NK-92 (cell line): ENCODE measurements around the gene SF3B4.
"Not testable (repeated sequence)": the region's sequence is repeated elsewhere in the genome, so short reads cannot be mapped to it uniquely, and the experiment has no call there.

Source experiments
- DNase-seq: peaks from one replicate; lab custom pipeline; 2025; ENCODE audit not compliant: unreplicated experiment; lab: John Stamatoyannopoulos, UW

The SF3B4 gene

DNA sequence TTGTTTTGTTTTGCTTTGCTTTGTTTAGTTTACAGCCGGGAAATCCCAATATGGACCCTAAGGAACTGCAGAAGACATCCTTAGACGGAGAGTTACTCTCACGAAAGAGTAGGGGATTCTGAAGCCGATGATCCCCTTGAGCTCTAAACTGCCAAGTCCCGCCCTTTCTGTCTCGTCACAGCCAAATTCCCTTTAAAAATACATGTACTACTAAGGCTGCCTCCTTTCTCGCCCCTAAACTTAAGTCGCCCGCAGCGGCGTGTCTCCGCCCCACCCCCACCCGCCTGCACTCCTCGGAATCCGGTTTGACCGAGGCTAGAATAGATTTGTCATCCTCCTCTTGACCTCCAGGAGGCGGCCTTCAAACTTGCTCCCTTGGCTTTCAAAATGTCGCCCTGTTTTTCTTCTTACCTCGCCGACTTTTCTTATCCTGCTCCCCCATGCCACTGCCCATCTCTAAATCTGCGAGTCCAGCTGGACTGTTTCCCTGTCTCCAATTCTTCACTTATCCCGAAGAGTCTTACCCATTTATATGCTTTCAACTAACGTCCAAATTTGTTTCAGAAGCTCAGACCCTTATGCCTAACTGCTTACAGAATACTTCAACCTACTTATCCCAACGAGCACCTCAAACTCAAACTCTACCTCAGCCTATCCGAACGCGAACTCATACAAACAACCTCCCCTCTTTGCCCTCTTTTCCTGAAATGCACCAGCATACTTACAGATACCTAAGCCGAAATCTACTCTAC lies 39.2 kb downstream of the SF3B4 start:
- DNase-seq = no peak

DNA sequence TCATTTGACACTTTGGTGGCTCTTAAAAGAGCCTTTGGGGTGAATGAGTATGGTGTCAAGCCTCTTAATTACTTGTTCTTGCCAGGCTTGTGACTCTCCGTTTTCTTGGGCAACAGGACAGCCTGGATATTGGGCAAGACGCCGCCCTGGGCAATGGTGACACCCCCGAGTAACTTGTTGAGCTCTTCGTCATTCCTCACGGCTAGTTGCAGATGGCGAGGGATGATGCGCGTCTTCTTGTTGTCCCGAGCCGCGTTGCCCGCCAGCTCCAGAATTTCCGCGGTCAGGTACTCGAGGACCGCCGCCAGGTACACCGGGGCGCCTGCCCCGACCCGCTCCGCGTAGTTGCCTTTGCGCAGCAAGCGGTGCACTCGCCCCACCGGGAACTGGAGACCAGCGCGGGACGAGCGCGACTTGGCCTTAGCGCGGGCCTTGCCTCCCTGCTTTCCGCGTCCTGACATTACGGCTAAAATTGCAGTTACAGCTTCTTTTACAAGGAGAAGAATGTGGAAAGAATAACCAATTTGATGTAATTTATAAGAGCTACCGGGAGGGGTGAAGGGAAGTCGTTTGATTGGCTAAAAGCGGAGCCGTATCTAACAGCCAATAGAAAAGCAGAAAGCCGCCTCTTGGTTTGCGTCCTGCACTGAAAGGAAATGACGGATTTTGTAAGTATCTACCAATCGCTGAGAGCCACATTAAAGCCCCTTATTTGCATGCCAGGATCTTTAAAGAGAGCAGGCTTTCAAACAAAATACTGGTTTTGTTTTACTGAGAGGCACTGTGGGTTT lies 40.0 kb downstream of the SF3B4 start:
- DNase-seq = no peak

DNA sequence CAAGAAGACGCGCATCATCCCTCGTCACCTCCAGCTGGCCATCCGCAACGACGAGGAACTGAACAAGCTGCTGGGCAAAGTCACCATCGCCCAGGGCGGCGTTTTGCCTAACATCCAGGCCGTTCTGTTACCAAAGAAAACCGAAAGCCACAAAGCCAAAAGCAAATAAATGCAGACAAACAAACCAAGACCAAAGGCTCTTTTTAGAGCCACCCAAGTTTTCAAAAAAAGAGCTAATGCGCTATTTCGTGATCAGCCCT lies 40.5 kb downstream of the SF3B4 start:
- not testable (repeated sequence) for DNase-seq

DNA sequence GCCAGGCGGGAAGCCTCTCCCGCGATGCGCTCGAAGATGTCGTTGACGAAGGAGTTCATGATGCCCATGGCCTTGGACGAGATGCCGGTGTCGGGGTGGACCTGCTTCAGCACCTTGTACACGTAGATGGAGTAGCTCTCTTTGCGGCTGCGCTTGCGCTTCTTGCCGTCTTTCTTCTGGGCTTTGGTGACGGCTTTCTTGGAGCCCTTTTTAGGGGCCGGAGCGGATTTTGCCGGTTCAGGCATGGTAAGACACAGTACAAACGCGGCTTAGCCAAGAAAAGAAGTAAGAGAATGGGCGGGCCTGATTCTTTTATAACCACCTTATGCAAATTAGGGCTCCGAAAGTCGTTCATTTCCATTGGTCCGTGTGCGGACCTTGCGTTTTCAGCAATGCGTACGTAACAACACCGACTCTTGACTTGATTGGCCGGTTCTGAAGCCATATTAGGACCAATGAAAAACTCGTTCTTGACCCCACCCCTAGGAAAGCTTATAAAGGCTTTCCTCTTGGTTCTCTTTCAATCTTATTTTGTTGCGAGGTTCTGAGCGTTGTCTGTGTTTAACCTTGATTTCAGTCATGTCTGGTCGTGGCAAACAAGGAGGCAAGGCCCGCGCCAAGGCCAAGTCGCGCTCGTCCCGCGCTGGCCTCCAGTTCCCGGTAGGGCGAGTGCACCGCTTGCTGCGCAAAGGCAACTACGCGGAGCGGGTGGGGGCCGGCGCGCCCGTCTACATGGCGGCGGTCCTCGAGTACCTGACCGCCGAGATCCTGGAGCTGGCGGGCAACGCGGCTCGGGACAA lies 41.0 kb downstream of the SF3B4 start:
- peak; percentile 46 for DNase-seq

DNA sequence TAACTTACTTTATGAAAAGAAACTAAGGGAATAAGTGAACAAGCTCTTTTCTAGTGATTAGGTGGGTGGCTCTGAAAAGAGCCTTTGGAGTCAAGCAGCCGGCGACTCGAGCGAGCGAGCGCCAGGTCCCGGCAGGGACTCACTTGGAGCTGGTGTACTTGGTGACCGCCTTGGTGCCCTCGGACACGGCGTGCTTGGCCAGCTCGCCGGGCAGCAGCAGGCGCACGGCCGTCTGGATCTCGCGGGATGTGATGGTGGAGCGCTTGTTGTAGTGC lies 41.5 kb downstream of the SF3B4 start:
- DNase-seq = not testable (repeated sequence)

DNA sequence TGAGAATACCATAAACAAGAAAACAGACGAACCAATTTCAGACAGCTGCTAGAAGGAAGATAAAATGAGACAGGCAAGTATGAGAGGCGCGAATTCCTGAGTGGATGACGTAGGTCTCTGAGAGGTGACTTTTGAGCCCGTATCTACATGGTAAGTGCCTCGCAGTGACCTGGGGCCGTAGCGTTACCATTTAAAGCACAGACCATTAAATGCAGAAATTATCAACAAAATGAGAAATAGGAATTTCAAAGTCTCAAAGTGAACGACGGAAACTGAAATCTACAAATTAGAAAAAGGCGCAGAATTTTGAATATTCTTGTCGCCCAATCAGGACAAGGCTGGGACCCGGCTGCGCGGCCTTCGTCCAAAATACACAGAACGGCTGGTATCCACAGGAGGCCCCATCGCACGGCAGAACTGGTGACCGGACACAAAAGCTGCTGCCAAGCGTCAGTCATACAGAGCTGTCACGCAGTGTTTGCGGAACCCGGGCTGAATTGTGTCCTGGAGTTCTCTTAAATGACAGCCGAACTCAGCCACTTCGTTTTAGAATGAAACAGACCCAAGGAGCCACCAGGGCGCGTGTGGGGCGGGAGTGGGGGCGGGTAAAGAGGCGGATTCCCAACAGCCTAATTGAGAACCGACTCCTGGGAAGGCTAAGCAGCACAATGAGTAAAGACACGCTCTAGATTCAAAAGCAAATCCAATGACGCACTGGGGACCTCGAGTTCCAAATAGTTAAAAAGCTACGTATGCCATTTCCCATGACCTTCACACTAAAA lies 42.1 kb downstream of the SF3B4 start:
- no peak for DNase-seq

DNA sequence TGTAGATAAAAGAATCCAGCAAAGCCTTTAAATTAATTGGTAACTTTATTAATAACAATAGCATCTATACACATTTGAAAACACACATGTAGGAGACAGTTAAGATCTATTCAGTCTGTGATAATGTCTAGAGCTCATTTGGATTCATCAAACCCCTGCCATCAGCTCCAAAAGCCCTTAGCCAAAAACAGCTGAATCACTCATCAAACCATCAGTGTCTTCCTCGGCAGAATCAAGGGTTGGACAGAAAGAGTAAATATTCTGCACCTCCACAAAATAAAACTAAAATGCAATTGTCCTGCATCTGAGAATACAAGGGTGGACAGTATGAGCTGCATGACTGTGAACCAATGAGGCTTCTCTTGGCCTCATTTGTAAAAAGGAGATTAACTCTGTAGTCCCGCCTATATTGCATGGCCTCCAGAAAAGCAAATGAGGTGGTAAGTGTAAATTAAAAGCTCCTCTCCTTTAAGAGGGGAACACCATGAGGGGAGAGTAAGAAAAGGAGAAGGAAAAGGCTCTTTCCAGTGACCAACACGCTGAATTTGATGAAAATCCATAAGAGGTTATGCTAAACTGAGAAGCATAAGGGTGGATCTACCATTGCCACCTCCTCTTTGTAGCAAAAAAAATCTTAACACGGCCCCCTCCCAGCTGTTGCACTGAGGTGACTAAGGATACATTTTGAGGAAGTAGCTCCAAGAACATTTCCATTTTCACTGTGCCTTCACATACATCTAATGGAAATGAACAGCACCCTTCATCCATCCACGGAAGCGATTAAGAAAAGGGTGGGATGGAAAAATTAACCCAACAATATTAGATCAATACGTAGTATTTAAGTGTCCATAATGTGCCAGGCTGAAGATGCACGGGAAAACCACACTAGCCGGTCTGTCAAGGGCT lies 42.9 kb downstream of the SF3B4 start:
- no peak for DNase-seq

DNA sequence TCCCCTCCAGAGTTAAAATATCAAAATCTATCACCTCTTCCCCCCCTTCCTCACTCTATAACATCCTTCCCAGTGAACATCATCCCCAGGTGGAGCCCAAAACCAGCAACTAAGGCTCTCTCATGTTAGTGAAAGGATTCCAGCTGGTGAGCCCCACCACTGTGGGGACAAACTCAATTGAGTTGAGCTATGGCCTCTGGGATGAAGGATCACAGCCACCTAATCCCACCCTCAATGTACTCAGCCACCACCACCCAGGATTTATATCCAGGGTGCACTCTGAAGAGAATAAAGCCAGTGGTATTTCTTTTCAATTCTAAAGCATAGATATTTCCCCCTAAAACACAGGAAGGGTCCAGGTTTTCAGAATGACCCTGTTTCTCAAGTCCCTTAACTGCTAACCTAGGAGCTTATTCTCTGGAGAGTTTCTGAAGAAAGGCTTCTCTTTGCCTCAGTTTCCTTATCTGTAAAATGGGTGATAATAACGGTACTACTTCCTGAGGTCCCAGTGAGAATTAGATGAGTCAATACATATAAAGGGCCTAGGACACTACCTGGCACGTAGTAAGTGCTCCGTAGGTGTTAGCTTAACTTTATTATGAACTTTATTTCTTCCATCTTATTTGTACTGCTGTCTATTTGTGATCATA lies 43.9 kb downstream of the SF3B4 start:
- no peak for DNase-seq

DNA sequence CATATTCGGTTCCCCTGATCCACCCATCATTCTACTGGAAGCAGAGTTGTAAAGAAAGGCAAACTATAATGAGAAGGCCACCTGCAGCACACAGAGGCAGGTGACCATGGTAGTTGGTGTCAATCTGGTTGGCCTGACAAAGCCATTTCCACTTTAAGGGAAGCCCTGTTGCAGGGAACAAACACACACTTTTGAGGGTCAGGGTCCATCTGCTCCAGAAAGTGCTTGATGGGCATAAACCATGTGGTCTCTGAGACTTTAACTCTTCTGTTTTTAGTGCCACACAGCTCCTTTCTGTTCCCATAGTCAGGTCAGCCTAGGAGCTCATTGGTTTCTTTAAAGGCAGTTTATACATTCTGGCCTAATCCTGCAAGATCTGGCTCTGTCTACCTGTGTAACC lies 45.7 kb downstream of the SF3B4 start:
- no peak for DNase-seq

DNA sequence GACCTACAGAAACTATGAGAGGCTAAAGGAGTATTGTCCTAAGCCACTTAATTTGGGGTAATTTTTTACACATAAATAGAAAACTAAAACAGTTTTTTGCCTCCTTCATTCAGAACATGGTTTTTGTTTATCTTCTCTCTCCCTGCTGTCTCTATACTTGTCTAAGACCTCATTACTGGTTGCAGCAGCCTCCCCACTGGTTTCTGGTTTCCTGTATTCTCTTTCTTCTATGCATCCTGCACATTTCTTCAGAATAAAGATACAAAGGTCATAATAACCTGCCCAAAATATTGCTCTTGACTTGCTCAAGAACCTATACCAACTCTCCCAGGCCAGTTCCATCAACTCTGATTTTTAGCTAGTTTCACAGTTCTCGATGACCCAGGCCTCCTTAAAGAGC lies 48.0 kb downstream of the SF3B4 start:
- no peak for DNase-seq

DNA sequence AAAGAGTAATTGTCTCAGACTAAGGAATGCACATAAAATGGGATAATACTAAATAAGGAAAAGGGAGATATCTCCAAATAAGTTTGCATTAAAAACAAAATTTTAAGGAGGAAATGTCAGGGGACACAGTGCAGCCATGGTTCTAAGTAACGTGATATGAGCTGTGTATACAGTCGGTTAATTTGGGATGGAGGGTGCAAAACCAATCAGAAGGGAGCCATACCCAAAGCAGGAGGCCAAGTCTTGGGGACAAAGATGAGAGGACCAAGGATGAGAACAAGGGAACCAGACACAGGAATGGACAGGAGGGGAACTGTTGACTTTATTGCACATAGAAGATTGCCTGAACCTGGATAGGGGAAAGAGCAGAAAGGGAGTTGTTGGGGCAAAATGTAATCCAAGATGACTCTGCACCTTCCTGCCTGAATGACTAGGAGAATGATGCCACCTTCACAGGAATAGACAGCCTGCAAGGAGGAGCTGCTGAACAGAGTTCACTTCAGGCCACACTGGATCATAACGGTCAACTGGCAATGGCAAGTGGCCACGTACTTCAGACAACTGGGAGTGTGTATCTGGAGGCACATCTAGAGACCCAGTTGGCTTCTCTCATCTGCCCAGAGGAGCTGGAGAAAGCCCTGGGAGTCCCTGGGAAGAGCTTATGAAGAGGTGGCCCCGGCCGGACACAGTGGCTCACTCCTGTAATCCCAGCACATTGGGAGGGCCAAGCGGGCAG lies 50.2 kb downstream of the SF3B4 start:
- DNase-seq = no peak
